ENCODE results near the gene CEP68.

CEP68 gene

GRCh38 chr2:65112633-65113032 is 56.4 kb downstream of the CEP68 start:
- H3K36me3 ChIP-seq (ENCODE audit: low read length) = no peaks in the 10 kb centered on the region
- H3K4me2 ChIP-seq (ENCODE audit: low read depth, low read length, poor library complexity, severe bottlenecking) = peak overlapping the region; percentile 18
- no peaks in the 10 kb centered on the region for H3K9me3 ChIP-seq (ENCODE audit: insufficient read depth, low read length)
- no peak overlapping the region for H3K9ac ChIP-seq (ENCODE audit: low read length)
- no peaks in the 10 kb centered on the region for H3K9me2 ChIP-seq (replicated peaks; ENCODE audit: insufficient read depth, low read length)
- peaks cover 100% of the 10 kb centered on the region for H3K79me2 ChIP-seq (ENCODE audit: insufficient read depth, low read length)
- TF ChIP-seq EZH2phosphoT487 (conservative IDR thresholded peaks at IDR 0.05; ENCODE audit: low read length) = no peak
- TF ChIP-seq, protein P1, sequence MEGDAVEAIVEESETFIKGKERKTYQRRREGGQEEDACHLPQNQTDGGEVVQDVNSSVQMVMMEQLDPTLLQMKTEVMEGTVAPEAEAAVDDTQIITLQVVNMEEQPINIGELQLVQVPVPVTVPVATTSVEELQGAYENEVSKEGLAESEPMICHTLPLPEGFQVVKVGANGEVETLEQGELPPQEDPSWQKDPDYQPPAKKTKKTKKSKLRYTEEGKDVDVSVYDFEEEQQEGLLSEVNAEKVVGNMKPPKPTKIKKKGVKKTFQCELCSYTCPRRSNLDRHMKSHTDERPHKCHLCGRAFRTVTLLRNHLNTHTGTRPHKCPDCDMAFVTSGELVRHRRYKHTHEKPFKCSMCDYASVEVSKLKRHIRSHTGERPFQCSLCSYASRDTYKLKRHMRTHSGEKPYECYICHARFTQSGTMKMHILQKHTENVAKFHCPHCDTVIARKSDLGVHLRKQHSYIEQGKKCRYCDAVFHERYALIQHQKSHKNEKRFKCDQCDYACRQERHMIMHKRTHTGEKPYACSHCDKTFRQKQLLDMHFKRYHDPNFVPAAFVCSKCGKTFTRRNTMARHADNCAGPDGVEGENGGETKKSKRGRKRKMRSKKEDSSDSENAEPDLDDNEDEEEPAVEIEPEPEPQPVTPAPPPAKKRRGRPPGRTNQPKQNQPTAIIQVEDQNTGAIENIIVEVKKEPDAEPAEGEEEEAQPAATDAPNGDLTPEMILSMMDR (IDR thresholded peaks at IDR 0.05; ENCODE audit: insufficient read depth, low read length, poor library complexity, severe bottlenecking) = no peak
- H3F3A ChIP-seq (ENCODE audit: insufficient read depth) = peaks cover 8% of the 10 kb centered on the region; the same call in 1 of the 2 replicates
- no peak overlapping the region for H3K4me3 ChIP-seq (ENCODE audit: insufficient read depth, low read length, poor library complexity, severe bottlenecking)
- no peaks in the 10 kb centered on the region for H3K27me3 ChIP-seq (ENCODE audit: low read length)
- peaks cover 7% of the 10 kb centered on the region; the same call in 1 of the 2 replicates for H4K20me1 ChIP-seq (ENCODE audit: low read depth, low read length)
- H3K27ac ChIP-seq (ENCODE audit: low read depth, low read length) = peak overlapping the region; percentile 23; the same call in 1 of the 2 replicates
- no peak overlapping the region for H2AFZ ChIP-seq (ENCODE audit: low read depth, low read length, severe bottlenecking)

DNA sequence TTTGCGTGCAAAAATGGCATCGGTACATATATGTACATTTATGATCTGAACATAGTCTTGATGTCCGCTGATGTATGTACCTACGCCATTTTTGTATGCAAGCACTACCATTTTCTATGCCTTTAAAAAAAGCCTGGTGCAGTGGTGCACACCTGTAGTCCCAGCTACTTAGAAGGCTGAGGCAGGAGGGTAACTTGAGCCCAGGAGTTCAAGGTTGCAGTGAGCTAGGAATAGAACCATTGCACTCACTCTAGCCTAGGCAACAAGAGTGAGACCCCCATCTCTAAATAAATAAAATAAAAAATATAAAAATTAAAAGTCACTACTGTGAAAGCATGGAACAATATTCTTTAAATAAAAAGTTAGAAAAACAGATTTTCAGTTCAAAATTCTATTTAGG is 57.0 kb downstream of the CEP68 start:
- TF ChIP-seq, protein P1 (IDR thresholded peaks at IDR 0.05; ENCODE audit: insufficient read depth, low read length, poor library complexity, severe bottlenecking) = no peak
- TF ChIP-seq EZH2phosphoT487 (conservative IDR thresholded peaks at IDR 0.05; ENCODE audit: low read length) = no peak
- H3F3A ChIP-seq (ENCODE audit: insufficient read depth) = peaks cover 8% of the 10 kb centered on the region; the same call in 1 of the 2 replicates
- no peak overlapping the region for H3K4me3 ChIP-seq (ENCODE audit: insufficient read depth, low read length, poor library complexity, severe bottlenecking)
- no peaks in the 10 kb centered on the region for H3K36me3 ChIP-seq (ENCODE audit: low read length)
- no peaks in the 10 kb centered on the region for H3K27me3 ChIP-seq (ENCODE audit: low read length)
- H3K27ac ChIP-seq (ENCODE audit: low read depth, low read length) = peak overlapping the region; percentile 43; the same call in 1 of the 2 replicates
- H3K9me2 ChIP-seq (replicated peaks; ENCODE audit: insufficient read depth, low read length) = no peaks in the 10 kb centered on the region
- no peaks in the 10 kb centered on the region for H3K9me3 ChIP-seq (ENCODE audit: insufficient read depth, low read length)
- no peak overlapping the region for H3K9ac ChIP-seq (ENCODE audit: low read length)
- H3K79me2 ChIP-seq (ENCODE audit: insufficient read depth, low read length) = peaks cover 100% of the 10 kb centered on the region
- peaks cover 11% of the 10 kb centered on the region; the same call in 1 of the 2 replicates for H4K20me1 ChIP-seq (ENCODE audit: low read depth, low read length)
- no peak overlapping the region for H2AFZ ChIP-seq (ENCODE audit: low read depth, low read length, severe bottlenecking)
- H3K4me2 ChIP-seq (ENCODE audit: low read depth, low read length, poor library complexity, severe bottlenecking) = peak overlapping the region; percentile 18

DNA sequence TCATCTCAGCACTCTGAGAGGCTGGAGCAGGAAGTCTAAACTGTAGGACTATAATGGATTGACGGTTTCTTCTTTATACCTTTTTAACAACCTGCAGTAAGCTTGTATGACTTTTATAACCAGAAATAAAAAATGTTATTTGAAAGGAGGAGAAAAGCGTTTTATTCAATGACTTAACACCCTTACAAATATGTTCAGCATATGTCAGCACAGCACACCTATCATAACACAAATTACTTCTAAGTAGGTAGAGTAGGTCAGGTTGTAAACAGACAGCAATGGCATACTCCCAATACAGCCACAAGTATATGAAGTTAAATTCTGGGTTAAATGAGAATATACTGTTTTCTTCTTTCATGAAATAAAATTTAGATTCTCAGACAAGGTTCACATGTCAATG is 57.6 kb downstream of the CEP68 start:
- no peaks in the 10 kb centered on the region for H3K36me3 ChIP-seq (ENCODE audit: low read length)
- H3K79me2 ChIP-seq (ENCODE audit: insufficient read depth, low read length) = peaks cover 100% of the 10 kb centered on the region

More for the DNA sequence above, 57.6 kb downstream of the CEP68 start:
- Histone ChIP-seq H3K4me2 (ENCODE audit: low read depth, low read length, poor library complexity, severe bottlenecking) (peak overlapping the region; percentile 8), H3F3A (ENCODE audit: insufficient read depth) (peaks cover 8% of the 10 kb centered on the region; the same call in 1 of the 2 replicates), H3K27me3 (ENCODE audit: low read length) (no peaks in the 10 kb centered on the region), H4K20me1 (ENCODE audit: low read depth, low read length) (peaks cover 10% of the 10 kb centered on the region; the same call in 1 of the 2 replicates), H3K9ac (ENCODE audit: low read length) (no peak overlapping the region), H2AFZ (ENCODE audit: low read depth, low read length, severe bottlenecking) (no peak overlapping the region), H3K9me3 (ENCODE audit: insufficient read depth, low read length) (no peaks in the 10 kb centered on the region), H3K9me2 (replicated peaks; ENCODE audit: insufficient read depth, low read length) (no peaks in the 10 kb centered on the region), H3K4me3 (ENCODE audit: insufficient read depth, low read length, poor library complexity, severe bottlenecking) (no peak overlapping the region), H3K27ac (ENCODE audit: low read depth, low read length) (peak overlapping the region; percentile 43; the same call in 1 of the 2 replicates)
- TF ChIP-seq EZH2phosphoT487 (conservative IDR thresholded peaks at IDR 0.05; ENCODE audit: low read length) = no peak
- TF ChIP-seq, protein P1 (IDR thresholded peaks at IDR 0.05; ENCODE audit: insufficient read depth, low read length, poor library complexity, severe bottlenecking) = no peak

Data from SU-DHL-6 (cell line).